Natural killer cell treated with Interleukin-12 subunit alpha and Interleukin-12 subunit beta and Interleukin-15 and Interleukin-18, amount 100 ng/mL, for 72 hours (primary cell): ENCODE measurements around the gene UGT3A1. TPM values are rescaled to one million over a fixed set of nuclear protein-coding genes. Genes with fewer than 3 reads are reported as not detected.

Source experiments
- ATAC-seq, 2 donors: fragments of 150-1000 bp; cut with Tn5 transposase in 1 of 2; sonication (Bioruptor Pico), chemical (Tn5 transposase) in 1 of 2; 2 replicates each; pipeline ENCODE4 v1.10.0; 2021
- DNase-seq: peaks from one replicate; pipeline ENCODE4 v3.0.0; 2022; ENCODE audit warnings: low spot score
- H3K27ac Mint-ChIP-seq, 2 donors: 1 replicate in 1 of 2; 2 replicates in 1 of 2; pipeline ENCODE4 v1.8.0; 2022; ENCODE audit warnings: mixed read lengths in 2 of 2, mild to moderate bottlenecking in 1 of 2, moderate library complexity in 1 of 2
- H3K27me3 Mint-ChIP-seq, 2 donors: 1 replicate in 1 of 2; 2 replicates in 1 of 2; pipeline ENCODE4 v1.8.0; 2022; ENCODE audit warnings: mixed read lengths in 2 of 2
- H3K36me3 Mint-ChIP-seq: one replicate; pipeline ENCODE4 v1.8.0; 2022; ENCODE audit warnings: mixed read lengths
- H3K4me1 Mint-ChIP-seq, 2 donors: 1 replicate in 1 of 2; 2 replicates in 1 of 2; pipeline ENCODE4 v1.8.0; 2022; ENCODE audit warnings: low read depth in 2 of 2, mixed read lengths in 2 of 2, mild to moderate bottlenecking in 1 of 2
- H3K4me3 Mint-ChIP-seq: one replicate; pipeline ENCODE4 v1.8.0; 2022; ENCODE audit warnings: mixed read lengths
- H3K9me3 Mint-ChIP-seq: 2 replicates; pipeline ENCODE4 v1.8.0; 2022; ENCODE audit warnings: mixed read lengths
- total RNA-seq, 2 donors: library from RNA; stranded (reverse); gene quantifications; one replicate each; pipeline ENCODE4 v1.2.3, GENCODE V29; 2022

The UGT3A1 gene
- total RNA-seq, 2 donors from 2014 or later: not detected

DNA sequence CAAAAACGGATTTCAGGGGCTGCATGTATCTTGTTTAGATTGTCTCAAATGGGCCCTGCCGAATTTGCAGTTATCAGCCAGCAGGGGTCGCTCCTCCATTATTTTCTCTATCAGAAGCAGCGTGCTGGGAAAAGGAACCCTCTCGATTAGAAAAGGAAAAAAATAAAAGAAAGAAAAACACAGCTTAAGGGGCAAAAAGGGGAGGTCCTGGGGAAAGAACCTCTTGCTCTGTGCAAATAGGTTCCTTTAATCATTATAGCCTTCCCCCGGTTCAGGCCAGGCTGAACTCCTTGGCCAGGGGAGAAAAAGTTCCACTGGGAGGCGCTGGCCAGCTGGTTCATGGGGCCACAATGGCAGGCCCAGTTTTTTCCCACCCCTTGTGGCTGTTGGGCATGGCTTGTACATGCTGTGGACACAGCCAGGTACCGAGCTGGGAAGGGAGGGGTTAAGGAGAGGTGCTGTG is 27.8 kb downstream of the UGT3A1 start:
- peaks cover 0 to 2% of the 10 kb centered on the region in 2 donors for H3K4me1 Mint-ChIP-seq
- no peak for ATAC-seq
- H3K4me3 Mint-ChIP-seq: no peak overlapping the region
- DNase-seq: no peak
- H3K36me3 Mint-ChIP-seq: no peaks in the 10 kb centered on the region
- H3K9me3 Mint-ChIP-seq: peaks cover 3% of the 10 kb centered on the region
- H3K27me3 Mint-ChIP-seq: peaks cover 7 to 35% of the 10 kb centered on the region in 2 donors
- no peak overlapping the region for H3K27ac Mint-ChIP-seq

DNA sequence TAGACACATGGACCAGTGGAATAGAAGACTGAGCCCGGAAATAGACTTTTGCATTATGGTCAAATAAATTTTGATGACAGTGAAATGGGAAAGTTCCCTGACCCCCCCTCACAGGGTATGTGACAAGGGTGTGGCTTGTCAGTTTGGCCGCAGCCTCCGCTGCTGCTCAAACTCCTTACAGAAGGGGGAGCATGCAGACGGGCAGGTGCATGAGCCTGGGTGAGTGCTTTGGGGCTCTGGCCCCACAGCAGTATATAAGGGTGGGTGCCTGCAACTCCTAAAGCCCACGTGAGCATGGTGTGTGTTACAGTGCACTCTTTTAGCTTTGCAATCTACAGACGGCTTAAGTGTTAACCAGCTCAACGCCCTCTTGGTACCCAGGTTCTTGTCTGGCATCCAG is 30.9 kb downstream of the UGT3A1 start:
- DNase-seq (no peak), ATAC-seq (no peak)
- peaks cover 13 to 19% of the 10 kb centered on the region in 2 donors for H3K27me3 Mint-ChIP-seq
- no peaks in the 10 kb centered on the region for H3K36me3 Mint-ChIP-seq
- no peak overlapping the region for H3K4me3 Mint-ChIP-seq
- H3K4me1 Mint-ChIP-seq: peaks cover 0 to 2% of the 10 kb centered on the region in 2 donors
- H3K9me3 Mint-ChIP-seq: peaks cover 3% of the 10 kb centered on the region
- H3K27ac Mint-ChIP-seq: no peak overlapping the region

DNA sequence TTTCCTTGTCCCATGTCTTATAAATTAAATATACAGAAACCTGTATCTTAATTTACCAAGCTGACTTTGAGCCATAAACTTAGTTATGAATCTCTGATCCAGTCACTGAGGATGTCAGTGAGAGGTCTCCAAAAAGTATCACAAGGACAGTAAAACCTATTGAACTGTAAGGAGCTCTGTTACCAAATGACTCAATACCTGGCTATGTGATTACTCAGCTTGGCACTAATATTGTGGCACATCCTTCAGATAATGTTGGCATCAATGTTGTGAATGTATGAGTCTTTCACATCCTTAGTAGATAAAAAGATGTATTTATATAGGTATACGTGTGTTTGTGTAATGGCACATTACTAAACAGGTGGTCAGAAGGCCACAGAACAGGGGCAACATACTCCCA is 34.8 kb downstream of the UGT3A1 start:
- Mint-ChIP-seq H3K4me3 (no peak overlapping the region), H3K9me3 (peaks cover 3% of the 10 kb centered on the region), H3K4me1 (peaks cover 0 to 2% of the 10 kb centered on the region in 2 donors), H3K27ac (no peak overlapping the region), H3K27me3 (peaks cover 30 to 46% of the 10 kb centered on the region in 2 donors), H3K36me3 (no peaks in the 10 kb centered on the region)
- ATAC-seq (no peak), DNase-seq (no peak)

DNA sequence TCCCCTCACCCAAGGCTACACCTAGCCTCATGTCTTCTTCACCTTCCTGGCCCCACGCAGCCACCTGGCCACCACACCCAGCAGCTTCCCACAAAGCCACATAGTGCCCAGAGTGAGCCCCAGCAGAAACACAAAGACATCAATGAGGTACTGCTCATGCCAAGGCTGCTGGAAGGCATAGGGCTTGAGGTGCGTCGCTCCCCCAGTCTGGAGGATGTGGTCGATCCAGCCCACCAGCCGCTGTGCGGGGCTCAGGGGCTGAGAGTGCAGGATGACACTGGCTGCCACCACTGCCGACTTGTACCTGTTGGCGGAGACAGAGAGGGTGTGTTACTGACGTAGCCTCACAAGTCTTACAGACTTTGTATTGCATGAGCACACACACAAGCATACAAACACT is 37.0 kb downstream of the UGT3A1 start:
- H3K9me3 Mint-ChIP-seq: peaks cover 3% of the 10 kb centered on the region
- ATAC-seq: peak in 1 of 2 donors; percentile 41
- H3K4me1 Mint-ChIP-seq: peaks cover 0 to 2% of the 10 kb centered on the region in 2 donors
- H3K36me3 Mint-ChIP-seq: no peaks in the 10 kb centered on the region
- DNase-seq: no peak
- no peak overlapping the region for H3K27ac Mint-ChIP-seq
- peaks cover 30 to 47% of the 10 kb centered on the region in 2 donors for H3K27me3 Mint-ChIP-seq
- H3K4me3 Mint-ChIP-seq: no peak overlapping the region

DNA sequence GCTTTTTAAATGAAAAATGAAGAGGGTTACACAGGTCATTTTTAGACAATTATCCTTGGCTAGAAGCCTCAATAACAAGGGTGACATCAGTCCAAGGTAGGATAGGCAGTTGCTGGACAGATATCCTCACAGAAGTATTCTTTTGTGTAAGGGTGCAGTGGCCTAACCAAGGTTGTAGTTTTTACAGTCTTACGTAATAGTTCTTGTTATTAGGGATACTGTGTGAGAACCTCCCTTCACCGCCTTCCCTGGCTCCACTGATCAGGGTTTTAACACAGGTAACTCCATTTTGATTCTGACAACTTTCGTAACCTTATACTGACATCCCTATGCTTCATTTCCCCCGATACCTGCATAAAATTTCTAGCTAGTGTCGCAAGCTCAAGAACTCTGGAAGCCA is 44.1 kb downstream of the UGT3A1 start:
- Mint-ChIP-seq H3K4me1 (no peaks in the 10 kb centered on the region), H3K4me3 (no peak overlapping the region), H3K27me3 (peaks cover 13 to 22% of the 10 kb centered on the region in 2 donors), H3K27ac (no peak overlapping the region), H3K9me3 (no peaks in the 10 kb centered on the region), H3K36me3 (no peaks in the 10 kb centered on the region)
- no peak for ATAC-seq
- no peak for DNase-seq

DNA sequence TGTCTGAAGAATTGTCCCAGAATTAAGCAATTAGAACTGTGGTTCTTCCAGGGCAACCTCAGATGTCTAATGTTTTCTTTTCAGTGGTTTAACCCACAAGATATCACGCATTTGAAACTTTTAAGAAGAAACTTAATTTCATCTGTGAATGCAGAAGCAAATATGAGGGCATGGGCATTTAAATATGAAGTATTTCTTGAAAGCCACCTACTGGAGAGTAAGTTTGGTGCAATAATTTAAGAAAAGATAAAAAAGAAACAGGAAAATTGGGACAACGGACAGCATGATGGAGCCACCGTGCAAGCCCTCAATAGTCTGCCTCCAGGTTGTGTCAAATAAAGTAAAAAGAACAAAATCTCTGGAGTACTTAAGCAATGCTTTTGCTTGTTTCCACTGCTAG is 51.6 kb downstream of the UGT3A1 start:
- peaks cover 6 to 8% of the 10 kb centered on the region in 2 donors for H3K27me3 Mint-ChIP-seq
- no peaks in the 10 kb centered on the region for H3K9me3 Mint-ChIP-seq
- ATAC-seq: no peak

DNA sequence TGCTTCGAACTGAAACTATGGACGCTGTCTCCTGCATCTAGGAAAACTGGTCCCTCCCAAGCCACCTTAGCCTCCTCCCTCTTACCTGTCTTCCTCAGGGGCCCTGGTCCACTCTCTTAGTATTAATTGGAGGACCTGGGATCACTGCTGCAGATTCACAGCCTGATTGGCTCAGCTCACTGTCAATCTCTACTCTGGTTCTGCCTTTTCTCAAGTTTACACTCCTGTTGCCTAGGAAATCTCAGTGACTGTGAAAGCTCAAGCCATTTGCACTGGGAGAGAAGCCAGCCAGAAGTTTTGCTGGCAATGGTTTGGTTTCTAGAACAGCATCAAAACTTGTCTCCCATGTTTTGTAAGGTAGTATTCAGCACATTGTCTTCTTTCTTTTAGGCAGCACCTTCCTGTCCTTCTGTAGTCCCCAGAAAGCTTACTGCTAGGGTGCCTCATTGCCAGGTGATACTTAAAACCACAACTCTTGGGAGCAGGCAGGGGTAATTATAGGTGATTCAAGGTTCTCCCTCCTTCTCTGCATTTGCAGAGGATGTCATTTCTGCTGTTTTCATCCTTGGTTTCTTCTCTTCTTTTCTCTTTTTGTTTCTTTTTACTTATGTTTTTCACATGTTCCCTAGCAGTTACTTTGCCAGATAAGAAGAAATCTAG is 52.5 kb downstream of the UGT3A1 start, which contains the start of gene CAPSL:
Gene CAPSL, minus strand, starts transcription at position 55 of the 660 bp plus-strand sequence. CDS start 17,502 bp downstream, outside the sequence.
- Mint-ChIP-seq H3K4me3 (no peak within 1 kb of the TSS), H3K4me1 (no peaks in the 10 kb centered on the region), H3K27me3 (peaks cover 6 to 8% of the 10 kb centered on the region in 2 donors), H3K27ac (no peak within 1 kb of the TSS), H3K9me3 (no peaks in the 10 kb centered on the region), H3K36me3 (no peaks in the 10 kb centered on the region)
- no peak for ATAC-seq
- DNase-seq: no peak

More for the DNA sequence above, 51.6 kb downstream of the UGT3A1 start:
- Mint-ChIP-seq H3K27ac (no peak overlapping the region), H3K36me3 (no peaks in the 10 kb centered on the region), H3K4me1 (no peaks in the 10 kb centered on the region), H3K4me3 (no peak overlapping the region)
- no peak for DNase-seq

DNA sequence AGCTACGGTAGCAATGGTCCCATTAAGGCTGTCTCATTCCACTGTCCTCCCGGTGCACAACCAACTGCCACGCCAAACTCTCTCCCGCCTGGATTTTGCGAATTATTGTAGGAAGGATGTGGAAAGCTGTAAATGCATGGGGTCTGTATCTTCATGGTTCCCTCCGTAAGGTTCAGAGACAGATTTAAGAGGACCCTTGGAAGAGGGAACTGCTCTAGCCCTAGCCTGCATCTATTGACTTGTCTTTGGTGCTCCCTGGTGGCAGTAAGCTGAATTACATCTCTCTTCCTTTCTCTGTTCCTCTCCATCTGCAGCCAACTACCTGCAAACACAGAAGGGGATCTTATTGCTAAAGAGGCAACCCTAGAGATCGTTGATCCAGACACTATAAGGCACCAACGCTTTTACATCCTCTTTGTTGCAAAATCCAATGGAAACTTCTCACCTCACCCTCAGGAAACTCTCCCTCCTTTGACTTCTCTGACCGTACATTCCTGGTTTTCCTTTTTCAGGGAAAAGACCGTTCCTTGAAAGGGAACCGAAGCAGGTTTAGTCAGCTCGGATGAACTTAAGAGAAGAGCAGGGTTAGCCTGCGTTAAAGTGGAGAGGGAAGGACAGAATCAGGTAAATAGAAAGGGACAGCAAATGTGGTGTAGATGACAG is 64.7 kb downstream of the UGT3A1 start:
- H3K4me3 Mint-ChIP-seq: no peak overlapping the region
- DNase-seq: no peak
- H3K27ac Mint-ChIP-seq: no peak overlapping the region
- H3K9me3 Mint-ChIP-seq: no peaks in the 10 kb centered on the region
- peaks cover 16 to 18% of the 10 kb centered on the region in 2 donors for H3K4me1 Mint-ChIP-seq
- H3K36me3 Mint-ChIP-seq: no peaks in the 10 kb centered on the region
- peak; percentile 46 to 64 for ATAC-seq
- peaks cover 29 to 32% of the 10 kb centered on the region in 2 donors for H3K27me3 Mint-ChIP-seq

DNA sequence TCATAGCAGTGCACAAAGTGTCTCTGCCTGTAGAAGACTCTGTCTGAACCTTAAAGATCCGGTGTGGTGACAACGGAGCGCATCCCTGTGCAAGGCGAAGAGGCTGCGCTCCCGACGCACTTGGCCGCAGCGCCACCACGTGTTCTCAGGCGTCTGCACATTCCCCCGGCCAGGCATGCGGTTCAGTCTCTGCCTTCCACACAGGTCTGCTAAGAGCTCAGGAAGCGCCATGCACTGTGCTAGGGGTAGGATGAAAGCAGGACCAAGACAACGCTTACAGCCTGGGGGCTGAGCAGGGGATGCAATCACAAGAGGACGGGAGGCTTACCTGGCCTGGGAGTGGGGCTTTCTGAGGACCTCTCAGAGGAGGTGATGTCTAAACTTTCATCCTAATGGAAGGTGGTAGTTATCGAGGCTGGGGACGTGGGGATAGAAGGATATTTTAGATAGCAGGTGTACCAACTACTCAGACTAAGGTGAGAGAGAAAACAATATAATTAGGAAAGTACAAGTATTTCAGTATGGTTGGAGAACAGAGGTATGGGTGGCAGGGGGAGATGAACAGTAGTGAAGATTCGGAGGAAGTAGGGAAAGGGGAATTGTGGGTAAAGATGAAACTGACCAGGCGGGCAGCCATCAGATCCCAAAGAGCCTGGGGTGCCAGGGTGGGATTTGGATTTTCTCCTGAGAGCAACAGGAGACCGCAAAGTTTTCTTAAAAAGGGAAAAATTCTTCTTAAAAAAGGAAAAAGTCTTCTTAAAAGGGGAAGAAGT is 66.1 kb downstream of the UGT3A1 start:
- Mint-ChIP-seq H3K27me3 (peaks cover 29 to 34% of the 10 kb centered on the region in 2 donors), H3K36me3 (no peaks in the 10 kb centered on the region), H3K4me3 (peak overlapping the region; percentile 57), H3K9me3 (no peaks in the 10 kb centered on the region), H3K27ac (peak overlapping the region; percentile 2 to 29), H3K4me1 (peaks cover 16 to 18% of the 10 kb centered on the region in 2 donors)
- ATAC-seq (peak; percentile 83 to 84), DNase-seq (peak; percentile 74)

DNA sequence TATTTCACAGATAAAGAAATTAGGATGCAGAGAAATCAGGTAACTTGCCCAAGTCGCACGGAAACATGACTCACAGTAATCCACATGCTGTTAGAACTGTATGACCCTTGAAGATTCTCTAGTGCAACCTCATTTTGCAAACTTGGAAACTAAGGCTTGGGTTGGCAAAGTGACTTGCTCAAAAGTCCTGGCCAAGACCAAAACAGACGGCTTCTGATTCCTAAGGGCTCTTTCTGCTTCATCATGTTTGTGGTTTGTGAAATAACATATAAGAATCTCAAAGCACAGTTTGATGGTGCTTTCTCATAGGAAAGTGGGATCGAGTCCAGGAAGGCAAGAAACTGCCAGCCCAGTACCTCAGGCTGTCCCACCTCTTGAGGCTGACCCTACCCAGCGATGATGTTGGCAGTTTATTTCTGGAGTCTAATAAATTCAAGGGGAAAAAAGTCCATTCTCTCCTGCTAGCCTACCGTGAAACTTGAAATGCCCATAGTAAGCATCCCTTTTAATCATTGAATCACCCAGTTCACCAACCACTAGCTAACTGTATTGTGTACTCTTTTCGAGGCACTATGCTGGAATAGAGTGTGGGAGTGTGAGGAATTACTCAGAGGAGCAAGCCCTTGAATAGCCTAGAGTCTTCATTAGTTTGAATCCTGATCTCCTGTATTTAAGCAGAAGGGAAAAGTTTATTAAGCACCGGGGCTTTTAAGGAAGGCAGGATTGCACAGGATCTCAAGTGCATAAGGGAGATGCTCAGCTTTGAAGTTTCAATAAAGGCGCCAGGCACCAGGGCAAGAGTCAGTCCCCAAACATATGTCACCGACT is 66.9 kb downstream of the UGT3A1 start:
- Mint-ChIP-seq H3K4me3 (peak overlapping the region; percentile 57), H3K27me3 (peaks cover 29 to 38% of the 10 kb centered on the region in 2 donors), H3K27ac (peak overlapping the region; percentile 2 to 29), H3K36me3 (no peaks in the 10 kb centered on the region), H3K4me1 (peaks cover 17 to 22% of the 10 kb centered on the region in 2 donors), H3K9me3 (no peaks in the 10 kb centered on the region)
- ATAC-seq: no peak
- DNase-seq: no peak

DNA sequence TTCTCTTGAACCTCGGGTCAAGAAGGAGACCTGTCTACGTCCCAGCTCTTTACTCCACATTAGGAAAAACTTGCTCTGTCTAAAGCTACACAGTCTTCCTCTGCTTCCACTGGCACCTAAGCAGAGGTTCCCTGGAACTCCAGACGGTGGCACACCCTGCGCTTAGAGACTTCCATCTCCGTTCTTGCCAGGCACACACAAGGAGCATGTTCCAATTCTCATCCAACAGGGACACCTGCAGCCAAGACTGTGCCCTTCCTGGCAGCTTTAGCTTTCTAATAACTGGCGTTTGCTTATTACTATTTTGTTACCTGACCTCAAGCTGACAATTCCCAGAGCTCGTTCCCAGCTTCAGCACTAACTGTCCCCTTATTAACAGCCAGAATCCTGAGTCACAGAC is 68.7 kb downstream of the UGT3A1 start:
- no peak overlapping the region for H3K4me3 Mint-ChIP-seq

DNA sequence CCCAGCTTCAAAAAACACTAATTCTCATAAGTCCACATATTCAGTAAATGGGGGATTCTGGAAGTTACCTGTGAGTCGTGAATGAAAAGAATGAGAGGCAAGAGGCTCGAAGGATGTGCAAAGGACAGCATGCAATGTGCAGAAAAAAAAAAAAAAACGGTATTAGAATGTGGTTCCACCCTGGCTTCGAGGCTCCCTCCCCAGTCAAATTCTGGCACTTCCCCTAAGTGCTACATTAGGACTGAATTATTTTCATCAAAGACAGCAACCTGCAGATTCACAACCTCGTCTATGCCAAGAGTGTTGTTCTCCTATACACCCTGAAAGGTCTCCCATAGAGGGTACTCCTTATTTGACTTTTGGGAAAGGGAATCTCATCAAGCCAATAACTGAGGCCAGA is 69.3 kb downstream of the UGT3A1 start:
- no peak overlapping the region for H3K27ac Mint-ChIP-seq
- no peak overlapping the region for H3K4me3 Mint-ChIP-seq
- peaks cover 23 to 37% of the 10 kb centered on the region in 2 donors for H3K27me3 Mint-ChIP-seq
- ATAC-seq: no peak
- peaks cover 19 to 25% of the 10 kb centered on the region in 2 donors for H3K4me1 Mint-ChIP-seq
- DNase-seq: no peak
- H3K36me3 Mint-ChIP-seq: no peaks in the 10 kb centered on the region
- H3K9me3 Mint-ChIP-seq: no peaks in the 10 kb centered on the region

More for the DNA sequence above, 68.7 kb downstream of the UGT3A1 start:
- Mint-ChIP-seq H3K36me3 (no peaks in the 10 kb centered on the region), H3K9me3 (no peaks in the 10 kb centered on the region), H3K27ac (no peak overlapping the region), H3K27me3 (peaks cover 23 to 37% of the 10 kb centered on the region in 2 donors), H3K4me1 (peaks cover 19 to 25% of the 10 kb centered on the region in 2 donors)
- DNase-seq: no peak
- ATAC-seq: no peak

DNA sequence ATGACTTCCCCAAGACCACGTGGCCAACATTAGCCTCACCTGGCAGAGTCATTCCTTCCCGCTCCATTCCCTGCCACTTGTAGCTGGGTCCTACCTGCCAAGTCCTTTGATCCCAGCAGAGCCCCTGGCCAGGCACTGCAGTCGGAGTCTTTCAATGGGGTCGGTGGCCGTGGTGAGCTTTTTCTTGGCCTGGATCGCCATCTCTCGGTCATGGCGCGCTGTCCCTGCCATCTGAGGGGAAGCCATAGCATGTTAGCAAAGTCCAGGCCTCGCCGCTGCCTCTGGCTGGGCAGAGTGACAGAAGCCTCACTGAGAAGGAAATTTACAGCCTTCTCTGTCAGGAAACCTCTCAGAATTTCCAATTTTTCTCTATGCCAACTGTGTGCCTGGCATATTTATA is 70.3 kb downstream of the UGT3A1 start:
- DNase-seq (no peak), ATAC-seq (no peak)
- Mint-ChIP-seq H3K4me3 (no peak overlapping the region), H3K9me3 (no peaks in the 10 kb centered on the region), H3K4me1 (peaks cover 13 to 25% of the 10 kb centered on the region in 2 donors), H3K27ac (no peak overlapping the region), H3K36me3 (no peaks in the 10 kb centered on the region), H3K27me3 (peaks cover 23 to 28% of the 10 kb centered on the region in 2 donors)
